GM12878 (cell line): ENCODE measurements around the gene UTS2. TPM values are rescaled to one million over a fixed set of nuclear protein-coding genes. Genes with fewer than 3 reads are reported as not detected.

Experiments
- ATF3 ChIP-seq: IDR thresholded peaks from 2 replicates; pipeline ENCODE4 v1.6.1; 2011; ENCODE audit warnings: low read depth, mild to moderate bottlenecking, low read length, moderate library complexity, borderline replicate concordance; ENCODE audit errors: extremely low read depth
- E2F8 ChIP-seq: fragments of 450-650 bp; IDR thresholded peaks from 2 replicates; pipeline ENCODE4 v1.6.1; 2018; ENCODE audit warnings: mild to moderate bottlenecking, low read depth, moderate library complexity; ENCODE audit not compliant: partially characterized antibody
- ETV6 ChIP-seq, 2 experiments: fragments of 450-650 bp in 1 of 2; IDR thresholded peaks in 1 of 2; conservative IDR thresholded peaks in 1 of 2; 2 replicates each; pipeline ENCODE4 v1.6.1; 2014; ENCODE audit warnings: antibody characterized with exemption in 1 of 2, borderline replicate concordance in 1 of 2, low read depth in 1 of 2, mild to moderate bottlenecking in 1 of 2, moderate library complexity in 1 of 2
- EZH2 ChIP-seq: IDR thresholded peaks from 2 replicates; pipeline ENCODE4 v1.6.1; 2012; ENCODE audit warnings: low read depth, mild to moderate bottlenecking, control low read depth, inconsistent platforms, low read length, borderline replicate concordance; ENCODE audit not compliant: control insufficient read depth
- GABPA ChIP-seq: IDR thresholded peaks from 2 replicates; pipeline ENCODE4 v1.6.1; 2014; ENCODE audit warnings: antibody characterized with exemption, low read depth, mild to moderate bottlenecking, inconsistent platforms
- IRF3 ChIP-seq: fragments of 450-650 bp; IDR thresholded peaks from 2 replicates; pipeline ENCODE4 v1.6.1; 2014; ENCODE audit warnings: mild to moderate bottlenecking
- IRF5 ChIP-seq: fragments of 450-650 bp; IDR thresholded peaks from 2 replicates; pipeline ENCODE4 v1.6.1; 2017; ENCODE audit warnings: borderline replicate concordance
- MTA3 ChIP-seq: IDR thresholded peaks from 2 replicates; pipeline ENCODE4 v1.6.1; 2012; ENCODE audit warnings: low read length, inconsistent platforms, borderline replicate concordance
- POLR2AphosphoS2 ChIP-seq: IDR thresholded peaks from 2 replicates; pipeline ENCODE4 v1.6.1; 2011; ENCODE audit warnings: low read depth, mild to moderate bottlenecking, low read length, improper control_type of control experiment, moderate library complexity
- SPI1 ChIP-seq: IDR thresholded peaks from 2 replicates; pipeline ENCODE4 v1.6.1; 2011; ENCODE audit warnings: low read depth, mild to moderate bottlenecking, low read length, moderate library complexity, borderline replicate concordance; ENCODE audit not compliant: insufficient read depth
- polyA plus RNA-seq, 11 experiments: library from polyadenylated mRNA; depleted of rRNA in 4 of 11; unstranded in 6 of 11; stranded (reverse) in 5 of 11; fragments of >200 nt; fragmentation: Nextera tagmentation in 4 of 11; fragmentation: Illumina TruSeq in 1 of 11; extraction: Ambion mirVana in 4 of 11; extraction: Trizol in 1 of 11; gene quantifications; 1 replicate in 1 of 11; 2 replicates in 10 of 11; pipeline versions ENCODE4 v1.2.1 to v1.2.3, GENCODE V29; 2011 to 2016; ENCODE audit warnings: inconsistent platforms in 2 of 11, missing spikeins in 2 of 11, low read depth in 1 of 11
- total RNA-seq, 4 experiments: library from RNA; depleted of rRNA in 3 of 4; stranded (reverse); fragments of >200 nt in 3 of 4; fragmentation: Illumina TruSeq in 1 of 4; extraction: Trizol in 1 of 4; gene quantifications; 2 replicates each; pipeline versions ENCODE4 v1.2.1 to v1.2.3, GENCODE V29; 2013 to 2021

UTS2 gene
- total and polyA plus RNA-seq, 10 of the 15 experiments (the other 5 are each of a cell fraction or from before 2014, with no cell fraction given), result not detected

- TF ChIP-seq E2F8, result no peak
- no peak for TF ChIP-seq ETV6 (conservative IDR thresholded peaks at IDR 0.05 in 1 of 2, IDR thresholded peaks at IDR 0.05 in 1 of 2; ENCODE audit: borderline replicate concordance in 1 of 2, low read depth in 1 of 2)
- no peak for TF ChIP-seq MTA3
- TF ChIP-seq POLR2AphosphoS2, result no peak
- no peak for TF ChIP-seq EZH2
- no peak for TF ChIP-seq IRF3
- no peak for TF ChIP-seq IRF5
- no peak for TF ChIP-seq GABPA
- TF ChIP-seq ATF3, result no peak
- TF ChIP-seq SPI1, result no peak
These were observed 21.2 kb upstream of the UTS2 start (continued) for GRCh38 chr1:7873801-7874795.
